Hypothalamus (tissue), 51 donors: ENCODE results near the gene MCC.

ENCODE experiments used
- DNase-seq, 51 donors: peaks; one replicate each; lab custom pipeline; 2025; lab: John Stamatoyannopoulos, UW

Gene MCC

GRCh38 chr5:113190347-113190746 is 297.9 kb downstream of the MCC start:
- no peak for DNase-seq

- DNase-seq: no peak
These were observed 299.0 kb downstream of the MCC start for GRCh38 chr5:113189291-113189690.

DNA sequence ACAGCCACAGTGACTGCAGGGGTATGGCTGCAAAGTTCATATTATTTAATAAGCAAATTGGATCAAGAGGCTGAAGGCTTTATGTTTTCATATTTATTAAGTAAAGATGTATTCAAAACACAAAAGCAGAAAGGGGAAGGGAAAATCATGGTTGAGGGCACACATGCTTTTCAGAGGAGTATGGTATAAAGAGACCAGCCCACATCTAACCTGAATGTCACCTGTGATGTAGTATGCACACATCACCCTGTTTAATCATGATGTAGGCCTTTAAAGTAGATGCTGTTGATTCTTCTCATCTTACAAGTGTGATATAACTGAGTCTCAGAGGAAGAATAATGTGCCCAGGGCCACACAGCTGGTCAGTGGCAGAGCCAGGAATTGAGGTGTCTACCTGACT is 299.8 kb downstream of the MCC start:
- no peak for DNase-seq

- DNase-seq: no peak
These were observed 300.3 kb downstream of the MCC start for GRCh38 chr5:113187906-113188305.

GRCh38 chr5:113186061-113186460 is 302.2 kb downstream of the MCC start:
- DNase-seq: no peak

DNA sequence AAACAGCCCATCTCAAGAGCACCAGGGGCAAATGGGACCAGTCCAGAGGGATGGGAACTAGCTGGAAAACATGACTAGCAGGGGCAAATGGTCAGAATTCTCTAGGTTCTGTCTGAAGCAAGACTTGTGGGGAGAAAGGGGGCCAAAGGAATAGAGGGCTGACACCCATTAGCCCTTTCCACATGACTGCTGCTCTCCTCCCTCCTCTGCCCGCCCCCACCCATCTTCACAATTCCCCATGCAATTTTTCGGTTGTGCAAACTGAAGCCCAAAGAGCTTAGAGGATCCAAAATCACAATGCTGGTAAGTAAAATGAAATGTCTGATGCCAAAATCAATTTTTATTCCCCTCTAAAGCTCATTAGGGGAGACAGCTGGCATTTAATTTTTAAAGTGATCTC is 304.6 kb downstream of the MCC start:
- DNase-seq: no peak

DNA sequence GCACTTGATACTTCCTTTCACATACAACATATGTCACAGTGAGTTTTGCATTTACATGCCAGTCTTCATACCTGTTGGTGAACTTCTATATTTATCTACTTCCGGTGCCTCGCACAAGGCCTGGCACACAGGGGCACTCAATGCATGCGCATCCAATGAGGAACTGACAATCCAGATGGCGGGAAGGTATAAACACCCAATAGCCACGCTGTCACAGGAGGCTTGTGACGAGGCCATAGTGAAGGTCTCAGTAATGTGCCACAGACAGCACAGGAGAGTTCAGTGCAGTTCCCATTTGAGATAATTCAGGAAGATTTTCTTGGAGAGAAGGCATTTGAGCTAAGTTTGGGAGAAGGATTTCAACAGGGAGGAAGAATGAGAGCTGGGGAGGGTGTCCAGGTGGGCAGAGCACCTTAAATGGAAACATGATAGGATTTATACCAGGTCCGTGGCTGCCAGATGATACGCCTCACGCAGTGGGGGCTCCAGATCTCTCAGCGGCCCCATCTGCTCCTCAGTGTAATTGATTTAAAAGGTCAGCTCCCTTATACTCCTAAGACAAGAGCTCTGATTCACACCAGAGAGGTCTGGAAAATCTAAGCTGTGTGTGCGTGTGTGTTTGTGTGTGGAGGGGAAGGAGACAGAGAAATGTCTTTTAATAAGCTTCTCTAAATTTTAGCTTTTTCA is 305.5 kb downstream of the MCC start:
- DNase-seq: no peak

DNA sequence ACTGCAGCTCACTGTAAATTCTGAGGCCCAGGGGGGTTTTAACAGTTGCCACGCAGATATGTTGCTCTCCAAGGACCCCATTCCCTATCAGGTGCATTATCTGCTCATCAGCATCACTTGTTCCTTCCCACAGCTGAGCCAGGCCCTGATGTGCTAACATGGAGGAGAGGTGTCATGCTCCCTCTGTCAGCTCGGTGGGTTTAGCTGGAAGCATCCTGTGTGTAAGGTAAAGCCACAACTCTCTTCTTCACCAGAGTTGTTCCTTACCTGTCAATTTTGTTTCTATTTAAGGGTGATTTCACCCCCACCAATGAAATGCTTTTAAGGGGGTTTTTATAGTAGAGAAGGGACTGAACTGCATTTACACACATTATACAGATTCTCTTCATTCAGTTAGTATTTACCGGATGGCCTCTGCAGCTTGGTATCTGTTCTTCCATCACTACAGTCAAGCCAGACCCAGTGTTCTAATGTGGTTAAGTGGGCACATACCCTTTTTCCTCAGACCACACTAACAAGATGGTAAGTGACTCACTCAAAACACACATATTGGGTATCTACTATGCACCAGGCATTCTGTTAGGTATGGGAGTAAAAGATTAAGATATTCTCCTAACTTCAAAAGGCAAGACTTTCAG is 306.3 kb downstream of the MCC start:
- no peak for DNase-seq

- no peak for DNase-seq
These were observed 306.8 kb downstream of the MCC start for GRCh38 chr5:113181409-113181808.

DNA sequence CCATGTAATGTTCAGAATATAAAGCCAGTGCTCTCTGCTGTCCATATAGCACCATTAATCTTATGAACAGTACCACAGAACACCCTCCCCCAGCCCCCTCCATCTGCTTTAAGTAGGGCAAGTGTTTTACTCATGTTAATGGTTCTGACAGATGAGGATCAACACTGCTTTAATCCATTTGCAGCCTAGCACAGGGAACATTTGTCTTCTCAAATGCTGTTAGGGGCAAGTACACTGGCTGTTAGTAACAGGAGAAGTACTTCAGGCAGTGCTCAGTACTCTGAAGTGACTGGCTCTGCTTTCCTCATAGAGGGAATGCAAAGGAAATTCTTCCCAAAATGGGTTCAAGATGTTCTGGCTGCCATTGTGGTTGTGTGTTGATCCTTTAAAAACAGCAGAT is 309.1 kb downstream of the MCC start:
- no peak for DNase-seq

DNA sequence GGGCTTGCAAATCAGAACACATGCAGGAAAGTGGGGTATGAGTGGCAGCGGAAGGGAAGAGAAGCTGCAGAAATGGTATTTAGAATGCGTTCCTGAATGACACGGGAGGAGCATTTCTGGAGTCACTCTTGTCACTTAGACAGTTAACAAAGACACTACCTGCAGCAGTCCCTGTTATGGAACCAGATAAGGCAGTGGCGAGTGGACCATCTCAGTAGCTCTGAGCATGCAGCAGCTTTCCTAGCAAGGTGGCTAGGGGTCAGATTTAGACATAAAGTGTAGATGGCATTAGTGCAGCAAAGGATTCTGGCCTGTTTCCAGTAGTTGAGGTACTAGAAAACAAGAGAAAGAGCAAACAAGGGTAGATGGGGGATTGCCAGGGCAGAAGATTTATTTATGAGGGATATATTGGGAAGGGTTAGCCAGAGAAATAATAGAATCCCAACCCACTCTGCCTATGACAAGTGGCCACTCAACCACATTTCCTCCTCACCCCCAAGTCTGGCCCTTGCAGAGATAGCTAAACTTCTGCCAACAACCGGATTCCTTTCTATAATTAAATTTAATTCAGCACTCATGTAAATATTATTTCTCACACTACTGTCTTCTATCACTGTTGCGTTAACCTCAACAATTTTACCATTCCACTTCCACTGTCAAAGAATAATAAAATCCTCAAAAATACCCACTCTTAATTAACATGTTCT is 310.0 kb downstream of the MCC start:
- no peak for DNase-seq

DNA sequence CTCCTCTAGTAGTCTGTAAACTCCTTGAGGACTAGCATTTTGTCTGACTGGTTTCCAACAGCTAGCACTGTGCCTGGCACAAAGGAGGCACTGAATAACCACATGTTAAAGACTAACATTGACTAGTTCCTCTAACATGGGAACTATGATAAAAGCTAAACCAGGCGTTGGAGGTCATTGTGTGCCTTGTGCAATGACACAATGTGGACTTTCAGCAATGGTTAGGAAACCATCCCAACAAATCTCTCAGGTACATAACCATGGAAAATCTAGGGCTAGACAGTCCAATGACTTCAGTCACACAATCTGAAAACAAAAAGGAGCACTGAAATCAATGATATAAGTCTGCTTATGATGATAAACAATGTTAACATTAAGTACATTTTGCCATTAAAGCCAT is 311.0 kb downstream of the MCC start:
- DNase-seq: no peak

DNA sequence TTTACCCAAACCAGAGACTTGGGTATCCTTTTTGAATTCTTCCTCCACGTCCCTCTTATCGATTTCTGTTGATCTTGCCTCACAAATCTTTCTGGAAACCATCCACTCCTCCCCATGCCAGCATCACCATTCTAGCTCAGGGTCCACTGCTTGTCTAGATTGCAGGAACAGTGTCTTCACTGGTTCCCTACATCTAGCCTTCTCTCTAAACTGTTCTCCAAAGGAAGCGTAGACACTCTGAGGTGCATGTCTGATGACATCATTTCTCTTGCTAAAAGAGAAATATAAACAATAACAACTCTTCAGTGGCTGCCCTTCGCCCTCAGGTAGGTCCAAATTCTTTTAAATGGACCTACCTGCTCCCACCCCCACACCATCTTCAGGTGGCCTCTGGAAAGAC is 311.5 kb downstream of the MCC start:
- no peak for DNase-seq

- DNase-seq: no peak
These were observed 312.1 kb downstream of the MCC start for GRCh38 chr5:113176196-113176595.

DNA sequence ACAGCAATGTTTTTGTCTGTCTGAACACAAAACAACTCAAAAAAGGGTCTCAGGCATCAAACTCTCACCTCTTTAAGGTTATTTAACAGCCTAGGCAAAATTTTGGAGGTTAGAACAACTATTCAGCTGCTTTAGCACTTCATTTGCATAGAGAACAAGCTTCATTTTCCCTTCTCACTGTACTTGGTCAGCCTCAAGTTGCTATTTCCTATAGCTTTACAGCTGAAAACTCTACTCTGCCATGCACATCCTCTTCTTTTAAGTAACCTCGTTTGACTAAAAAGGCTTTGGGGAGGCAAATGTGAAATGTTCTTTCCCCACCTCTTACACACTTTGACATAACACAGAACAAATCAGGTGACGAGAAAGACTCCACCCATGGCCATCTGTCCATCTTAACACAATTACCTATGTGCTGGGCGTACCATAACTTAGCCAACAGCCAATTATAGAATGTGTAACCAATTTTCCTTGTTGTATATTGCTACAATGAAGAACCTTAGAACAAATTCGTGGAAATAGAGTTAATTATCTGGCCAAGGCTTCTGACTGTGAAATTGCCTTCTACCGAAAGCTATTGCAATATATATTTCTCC is 315.9 kb downstream of the MCC start:
- no peak for DNase-seq

DNA sequence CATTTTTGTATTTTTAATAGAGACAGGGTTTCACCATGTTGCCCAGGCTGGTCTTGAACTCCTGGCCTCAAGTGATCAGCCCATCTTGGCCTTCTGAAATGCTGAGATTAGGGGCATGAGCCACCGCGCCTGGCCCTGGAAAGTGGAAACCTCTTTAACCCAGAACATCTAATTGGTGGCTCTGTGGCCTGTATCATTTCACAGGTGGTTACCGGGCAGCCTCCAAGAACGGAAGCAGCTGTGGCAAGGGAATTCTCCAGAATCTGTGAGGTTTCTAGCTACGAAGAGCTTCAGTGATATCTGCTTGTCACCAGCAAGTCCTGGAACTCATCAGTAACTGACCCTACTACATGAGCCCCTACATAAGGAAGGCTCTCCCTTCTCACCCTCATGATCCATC is 316.7 kb downstream of the MCC start:
- DNase-seq: no peak

DNA sequence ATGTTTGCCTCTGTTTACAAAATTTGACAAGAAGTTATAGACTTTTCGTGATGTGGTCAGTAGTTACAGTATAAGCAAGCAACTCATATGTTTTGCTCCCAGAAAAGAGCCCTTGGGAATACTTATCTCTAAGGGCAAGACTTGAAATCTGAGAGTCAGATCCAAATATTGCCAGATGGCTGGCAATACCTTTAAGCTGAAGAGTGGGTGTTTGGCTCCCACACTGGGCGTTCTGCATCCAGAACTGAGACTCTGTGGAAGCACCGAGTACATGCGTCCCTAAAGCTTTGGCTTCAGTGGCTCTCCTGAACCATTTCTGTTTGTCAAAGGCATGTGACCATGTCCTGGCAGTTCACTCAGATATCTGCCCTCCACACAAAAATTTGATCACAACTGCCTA is 317.5 kb downstream of the MCC start:
- no peak for DNase-seq

GRCh38 chr5:113169720-113170119 is 318.5 kb downstream of the MCC start:
- DNase-seq: no peak

- DNase-seq: no peak
These were observed 320.3 kb downstream of the MCC start for GRCh38 chr5:113167985-113168384.

GRCh38 chr5:113166852-113167366 is 321.3 kb downstream of the MCC start:
- peak in 1 of 51 donors; percentile 2 for DNase-seq

DNA sequence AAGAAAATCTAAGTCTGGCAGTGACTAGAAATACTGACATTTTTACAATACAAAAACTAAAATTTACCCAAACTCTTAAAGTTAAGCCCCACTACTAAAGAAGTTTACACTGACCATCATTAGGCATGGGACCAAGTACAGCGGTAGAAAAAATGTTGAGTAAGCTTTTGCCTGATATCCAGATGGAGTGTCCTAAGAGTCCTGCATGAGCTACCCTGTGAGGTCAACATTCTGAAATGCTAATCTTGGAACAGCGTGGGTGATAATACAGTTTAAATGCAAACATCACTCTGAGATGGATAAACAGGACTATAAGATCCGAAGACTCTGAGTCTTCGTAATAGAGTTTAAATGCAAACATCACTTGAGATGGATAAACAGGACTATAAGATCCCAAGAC is 322.0 kb downstream of the MCC start:
- no peak for DNase-seq

DNA sequence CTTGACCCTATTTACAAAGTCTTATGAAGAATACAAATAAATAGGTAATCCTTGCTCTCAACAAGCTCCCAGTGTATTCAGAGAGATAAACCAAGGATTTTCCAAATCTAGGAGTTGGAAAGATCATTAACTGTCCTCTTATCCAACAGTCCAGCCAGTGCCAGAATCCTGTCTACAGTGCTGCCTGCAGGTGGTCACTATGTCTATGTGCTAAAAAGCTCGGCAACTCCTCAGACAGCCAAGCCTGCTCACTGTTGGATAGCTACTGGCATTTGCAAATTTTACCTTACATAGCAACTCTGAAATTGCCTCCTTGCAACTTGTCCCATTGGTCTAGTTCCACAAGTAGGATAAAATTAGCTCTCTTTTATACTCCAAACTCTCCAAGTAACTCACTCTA is 324.2 kb downstream of the MCC start:
- no peak for DNase-seq
